HCT116 (cell line): ENCODE results near the gene IL4. TPM values are rescaled to one million over a fixed set of nuclear protein-coding genes. Genes with fewer than 3 reads are reported as not detected.

ENCODE experiments used
- ATAC-seq: fragments of 200-7000 bp; cut with Tn5 transposase; 2 replicates; pipeline ENCODE4 v1.9.1; 2020; ENCODE audit warnings: mild to moderate bottlenecking, moderate library complexity
- BruUV-seq: library from RNA; stranded (reverse); fragments of 400-500 nt; replicated peaks from 2 replicates; lab custom pipeline; 2021; lab: Mats Ljungman, UMichigan
- CTCF ChIA-PET: fragments of 300-600 bp; sonication (Branson Sonifier 250); formaldehyde crosslinking; loops from one replicate; lab custom pipeline; 2021; ENCODE audit warnings: antibody characterized with exemption; lab: Charles Lee
- POLR2A ChIA-PET: fragments of 300-600, 350-600 bp; sonication (Branson Sonifier 250); formaldehyde crosslinking; loops from one replicate; lab custom pipeline; 2021; ENCODE audit warnings: antibody characterized with exemption; lab: Charles Lee
- RAD21 ChIA-PET, 2 experiments: fragments of 300-600 bp; sonication (Branson Sonifier 250); formaldehyde crosslinking; loops; one replicate each; lab custom pipeline; 2023; ENCODE audit warnings: low total read pairs in 2 of 2; ENCODE audit not compliant: uncharacterized antibody in 2 of 2, unreplicated experiment in 2 of 2, low non-redundant PET in 1 of 2; lab: Charles Lee
- DNase-seq: peaks from one replicate; pipeline ENCODE4 v3.0.0-alpha.2; 2010; ENCODE audit warnings: low read depth, low spot score
- H2AFZ ChIP-seq: fragments of 200-600 bp; shearing (Covaris generic), sonication (generic); 2 replicates; pipeline ENCODE4 v1.6.1; 2017; ENCODE audit warnings: low read depth, mixed run types, mixed read lengths, antibody characterized with exemption, low read length; ENCODE audit not compliant: poor library complexity, severe bottlenecking
- H3K27ac ChIP-seq: 2 replicates; pipeline ENCODE4 v1.5.1; 2012; ENCODE audit warnings: low read depth, low read length
- H3K27me3 ChIP-seq: fragments of 200-600 bp; sonication (generic); 2 replicates; pipeline ENCODE4 v1.6.1; 2016; ENCODE audit warnings: mixed run types, low read length, mixed read lengths; ENCODE audit not compliant: insufficient read depth
- H3K36me3 ChIP-seq, 2 experiments: fragments of 200-500 bp in 1 of 2; fragments of 200-600 bp in 1 of 2; sonication (Bioruptor generic) in 1 of 2; sonication (generic) in 1 of 2; 2 replicates each; pipeline versions ENCODE4 v1.5.1 to v1.6.1; 2014 to 2016; ENCODE audit warnings: low read length in 2 of 2, inconsistent platforms in 1 of 2, mixed read lengths in 1 of 2, mixed run types in 1 of 2; ENCODE audit not compliant: insufficient read depth in 2 of 2, control insufficient read depth in 1 of 2
- H3K4me1 ChIP-seq, 2 experiments: fragments of 200-600 bp in 1 of 2; sonication (generic) in 1 of 2; 2 replicates each; pipeline versions ENCODE4 v1.5.1 to v1.6.1; 2012 to 2017; ENCODE audit warnings: low read length in 2 of 2, inconsistent platforms in 1 of 2, mild to moderate bottlenecking in 1 of 2, mixed read lengths in 1 of 2, mixed run types in 1 of 2, moderate library complexity in 1 of 2; ENCODE audit not compliant: insufficient read depth in 2 of 2, control insufficient read depth in 1 of 2
- H3K4me2 ChIP-seq: fragments of 200-600 bp; sonication (generic); 2 replicates; pipeline ENCODE4 v1.6.1; 2017; ENCODE audit warnings: mixed run types, low read length, mixed read lengths
- H3K4me3 ChIP-seq, 2 experiments: fragments of 200-600 bp in 1 of 2; sonication (generic) in 1 of 2; replicated peaks in 1 of 2; 2 replicates each; pipeline ENCODE4 v1.5.1; 2011 to 2016; ENCODE audit warnings: low read length in 2 of 2, control low read depth in 1 of 2, low read depth in 1 of 2, mild to moderate bottlenecking in 1 of 2, mixed read lengths in 1 of 2, mixed run types in 1 of 2
- H3K79me2 ChIP-seq: fragments of 200-600 bp; sonication (generic); 2 replicates; pipeline ENCODE4 v1.6.1; 2017; ENCODE audit warnings: mild to moderate bottlenecking, mixed run types, low read length, moderate library complexity, mixed read lengths; ENCODE audit not compliant: insufficient read depth
- H3K9ac ChIP-seq: fragments of 200-600 bp; sonication (generic); 2 replicates; pipeline ENCODE4 v1.6.1; 2016; ENCODE audit warnings: low read length, mixed read lengths
- H3K9me2 ChIP-seq: fragments of 200-600 bp; sonication (generic), shearing (Covaris generic); 2 replicates; pipeline ENCODE4 v1.6.1; 2017; ENCODE audit warnings: mixed run types, mild to moderate bottlenecking, moderate library complexity; ENCODE audit not compliant: insufficient read depth
- H3K9me3 ChIP-seq, 2 experiments: fragments of 200-500 bp in 1 of 2; fragments of 200-600 bp in 1 of 2; sonication (Bioruptor generic) in 1 of 2; sonication (generic) in 1 of 2; 2 replicates each; pipeline ENCODE4 v1.6.1; 2014 to 2017; ENCODE audit warnings: low read length in 2 of 2, mixed read lengths in 2 of 2, inconsistent platforms in 1 of 2, low read depth in 1 of 2, mild to moderate bottlenecking in 1 of 2, mixed run types in 1 of 2, moderate library complexity in 1 of 2; ENCODE audit not compliant: control insufficient read depth in 1 of 2, insufficient read depth in 1 of 2
- H4K20me1 ChIP-seq: fragments of 200-600 bp; sonication (generic), shearing (Covaris generic); 2 replicates; pipeline ENCODE4 v1.6.1; 2017; ENCODE audit warnings: mixed run types, mild to moderate bottlenecking, moderate library complexity; ENCODE audit not compliant: insufficient read depth
- ATF3 ChIP-seq: IDR thresholded peaks from 2 replicates; pipeline ENCODE4 v1.6.1; 2012
- CBX3 ChIP-seq: IDR thresholded peaks from 2 replicates; pipeline ENCODE4 v1.6.1; 2012; ENCODE audit warnings: low read depth
- CEBPB ChIP-seq: IDR thresholded peaks from 2 replicates; pipeline ENCODE4 v1.6.1; 2012; ENCODE audit warnings: low read depth
- EGR1 ChIP-seq: IDR thresholded peaks from 2 replicates; pipeline ENCODE4 v1.6.1; 2012; ENCODE audit warnings: low read depth
- EZH2 ChIP-seq: fragments of 200-600 bp; sonication (generic); IDR thresholded peaks from 2 replicates; pipeline ENCODE4 v1.6.1; 2017; ENCODE audit warnings: antibody characterized with exemption, mixed run types
- EZH2phosphoT487 ChIP-seq: fragments of 200-600 bp; IDR thresholded peaks from 2 replicates; pipeline ENCODE4 v1.6.1; 2018; ENCODE audit warnings: antibody characterized with exemption, borderline replicate concordance
- FOSL1 ChIP-seq: IDR thresholded peaks from 2 replicates; pipeline ENCODE4 v1.6.1; 2012; ENCODE audit warnings: low read depth
- POLR2A ChIP-seq: IDR thresholded peaks from 2 replicates; pipeline ENCODE4 v1.7.0; 2011; ENCODE audit warnings: borderline replicate concordance; ENCODE audit not compliant: insufficient read depth, insufficient read length; ENCODE audit errors: extremely low read depth
- POLR2AphosphoS5 ChIP-seq: IDR thresholded peaks from 2 replicates; pipeline ENCODE4 v1.6.1; 2011; ENCODE audit warnings: mild to moderate bottlenecking, low read depth, low read length, moderate library complexity
- SIN3A ChIP-seq: IDR thresholded peaks from 2 replicates; pipeline ENCODE4 v1.6.1; 2012; ENCODE audit warnings: low read depth
- SP1 ChIP-seq: IDR thresholded peaks from 2 replicates; pipeline ENCODE4 v1.6.1; 2012; ENCODE audit warnings: low read depth
- ZFX ChIP-seq: fragments of 450-650 bp; IDR thresholded peaks from 2 replicates; pipeline ENCODE4 v1.6.1; 2017
- ZNF274 ChIP-seq: fragments of 200-500 bp; sonication (Bioruptor generic); IDR thresholded peaks from 2 replicates; pipeline ENCODE4 v1.6.1; 2014; ENCODE audit warnings: mild to moderate bottlenecking, low read depth, low read length, inconsistent platforms
- intact Hi-C: fragments of 100-400 bp; cut with micrococcal nuclease; formaldehyde crosslinking; loops from 2 replicates; pipeline ENCODE4 v1.10.0; 2022
- total RNA-seq: library from RNA; stranded (reverse); gene quantifications from one replicate; pipeline ENCODE4 v1.2.1, GENCODE V29; 2021; ENCODE audit not compliant: unreplicated experiment
- TF ChIP-seq, protein P1 (sequence below): IDR thresholded peaks from 2 replicates; pipeline ENCODE4 v1.6.1; 2012; ENCODE audit warnings: low read depth
- TF ChIP-seq, protein P2 (sequence below), 3 experiments: fragments of 200-600 bp in 1 of 3; sonication (generic) in 1 of 3; IDR thresholded peaks in 2 of 3; conservative IDR thresholded peaks in 1 of 3; 2 replicates each; pipeline ENCODE4 v1.5.1; 2012 to 2017; ENCODE audit warnings: low read depth in 2 of 3, low read length in 2 of 3, antibody characterized with exemption in 1 of 3, borderline replicate concordance in 1 of 3, control low read depth in 1 of 3, mild to moderate bottlenecking in 1 of 3, mixed read lengths in 1 of 3, mixed run types in 1 of 3, moderate library complexity in 1 of 3; ENCODE audit not compliant: insufficient read depth in 1 of 3

Gene IL4
- total RNA-seq, 1 experiment from 2014 or later, result not detected

- TF ChIP-seq, protein P1, sequence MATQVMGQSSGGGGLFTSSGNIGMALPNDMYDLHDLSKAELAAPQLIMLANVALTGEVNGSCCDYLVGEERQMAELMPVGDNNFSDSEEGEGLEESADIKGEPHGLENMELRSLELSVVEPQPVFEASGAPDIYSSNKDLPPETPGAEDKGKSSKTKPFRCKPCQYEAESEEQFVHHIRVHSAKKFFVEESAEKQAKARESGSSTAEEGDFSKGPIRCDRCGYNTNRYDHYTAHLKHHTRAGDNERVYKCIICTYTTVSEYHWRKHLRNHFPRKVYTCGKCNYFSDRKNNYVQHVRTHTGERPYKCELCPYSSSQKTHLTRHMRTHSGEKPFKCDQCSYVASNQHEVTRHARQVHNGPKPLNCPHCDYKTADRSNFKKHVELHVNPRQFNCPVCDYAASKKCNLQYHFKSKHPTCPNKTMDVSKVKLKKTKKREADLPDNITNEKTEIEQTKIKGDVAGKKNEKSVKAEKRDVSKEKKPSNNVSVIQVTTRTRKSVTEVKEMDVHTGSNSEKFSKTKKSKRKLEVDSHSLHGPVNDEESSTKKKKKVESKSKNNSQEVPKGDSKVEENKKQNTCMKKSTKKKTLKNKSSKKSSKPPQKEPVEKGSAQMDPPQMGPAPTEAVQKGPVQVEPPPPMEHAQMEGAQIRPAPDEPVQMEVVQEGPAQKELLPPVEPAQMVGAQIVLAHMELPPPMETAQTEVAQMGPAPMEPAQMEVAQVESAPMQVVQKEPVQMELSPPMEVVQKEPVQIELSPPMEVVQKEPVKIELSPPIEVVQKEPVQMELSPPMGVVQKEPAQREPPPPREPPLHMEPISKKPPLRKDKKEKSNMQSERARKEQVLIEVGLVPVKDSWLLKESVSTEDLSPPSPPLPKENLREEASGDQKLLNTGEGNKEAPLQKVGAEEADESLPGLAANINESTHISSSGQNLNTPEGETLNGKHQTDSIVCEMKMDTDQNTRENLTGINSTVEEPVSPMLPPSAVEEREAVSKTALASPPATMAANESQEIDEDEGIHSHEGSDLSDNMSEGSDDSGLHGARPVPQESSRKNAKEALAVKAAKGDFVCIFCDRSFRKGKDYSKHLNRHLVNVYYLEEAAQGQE, result no peak
Observed at GRCh38 chr5:132667309-132667708, 6.5 kb upstream of the IL4 start (continued).

DNA sequence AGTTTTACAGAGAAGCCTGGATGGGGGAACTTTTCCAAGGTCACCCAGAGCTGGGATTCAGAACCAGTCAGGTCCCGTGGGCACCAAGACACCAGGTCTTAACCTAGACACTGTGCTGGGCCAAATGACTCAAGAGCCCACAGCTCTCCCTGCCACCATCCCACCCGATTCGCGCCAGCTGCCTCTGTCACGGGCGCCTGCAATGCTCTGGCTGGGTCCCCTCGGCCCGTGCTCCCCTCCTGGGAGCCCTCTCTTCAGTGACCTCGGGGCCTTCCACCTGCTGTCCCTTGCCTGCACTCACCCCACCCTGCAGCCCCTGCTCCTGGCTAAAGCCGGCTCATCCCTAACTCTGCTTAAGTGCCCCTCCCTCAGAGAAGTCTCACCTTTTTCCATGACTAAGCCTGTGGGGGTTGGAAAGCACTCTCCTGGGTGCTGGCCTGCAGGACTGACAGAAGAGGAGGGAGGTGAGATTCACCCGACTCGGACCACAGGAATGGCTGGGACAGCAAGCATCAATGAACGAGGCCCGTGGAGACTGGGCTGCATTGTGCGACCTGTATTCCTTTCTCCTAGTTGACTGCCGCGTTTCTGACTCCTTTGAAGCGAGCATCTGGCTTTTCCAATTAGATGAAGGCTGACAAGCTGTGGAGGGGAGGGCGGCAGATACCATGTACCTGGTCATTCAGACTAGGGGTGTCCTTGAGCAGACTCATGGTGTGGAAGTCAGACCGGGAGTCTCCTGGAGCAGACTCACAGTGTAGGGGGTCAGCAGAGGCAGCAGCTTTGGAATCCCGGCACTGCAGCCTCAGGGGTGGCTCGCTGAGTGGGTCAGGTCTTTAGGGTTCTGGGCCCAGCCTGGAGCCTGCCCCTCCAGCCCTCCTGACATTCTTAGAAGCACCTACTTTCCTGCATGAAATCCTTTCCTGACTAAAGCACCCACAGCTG is 5.8 kb upstream of the IL4 start:
- intact Hi-C loops, result no loop called here
- no peak for DNase-seq
- Histone ChIP-seq H3K4me3 (no peak overlapping the region), H3K79me2 (no peaks in the 10 kb centered on the region), H2AFZ (no peak overlapping the region), H3K36me3 (no peaks in the 10 kb centered on the region), H3K9ac (no peak overlapping the region), H3K9me2 (no peaks in the 10 kb centered on the region), H3K4me1 (peaks cover 0 to 13% of the 10 kb centered on the region in 2 experiments; a peak in 1 of 4 replicates), H3K4me2 (no peak overlapping the region), H3K9me3 (no peaks in the 10 kb centered on the region), H4K20me1 (no peaks in the 10 kb centered on the region), H3K27me3 (no peaks in the 10 kb centered on the region), H3K27ac (no peak overlapping the region)
- ChIA-PET RAD21 (no interaction called here), CTCF (no interaction called here), POLR2A (no interaction called here)
- 0 out of 2 replicates have a peak, but pooled peaks have one; percentile 10 for ATAC-seq
- no TSS peak for BruUV-seq
- TF ChIP-seq SIN3A (no peak), ZFX (no peak), ATF3 (no peak), POLR2AphosphoS5 (no peak), EGR1 (no peak), CBX3 (no peak), EZH2phosphoT487 (no peak), POLR2A (no peak), ZNF274 (no peak), SP1 (no peak), EZH2 (no peak), FOSL1 (no peak), CEBPB (no peak)
- TF ChIP-seq, protein P1, result no peak
- TF ChIP-seq, protein P2, sequence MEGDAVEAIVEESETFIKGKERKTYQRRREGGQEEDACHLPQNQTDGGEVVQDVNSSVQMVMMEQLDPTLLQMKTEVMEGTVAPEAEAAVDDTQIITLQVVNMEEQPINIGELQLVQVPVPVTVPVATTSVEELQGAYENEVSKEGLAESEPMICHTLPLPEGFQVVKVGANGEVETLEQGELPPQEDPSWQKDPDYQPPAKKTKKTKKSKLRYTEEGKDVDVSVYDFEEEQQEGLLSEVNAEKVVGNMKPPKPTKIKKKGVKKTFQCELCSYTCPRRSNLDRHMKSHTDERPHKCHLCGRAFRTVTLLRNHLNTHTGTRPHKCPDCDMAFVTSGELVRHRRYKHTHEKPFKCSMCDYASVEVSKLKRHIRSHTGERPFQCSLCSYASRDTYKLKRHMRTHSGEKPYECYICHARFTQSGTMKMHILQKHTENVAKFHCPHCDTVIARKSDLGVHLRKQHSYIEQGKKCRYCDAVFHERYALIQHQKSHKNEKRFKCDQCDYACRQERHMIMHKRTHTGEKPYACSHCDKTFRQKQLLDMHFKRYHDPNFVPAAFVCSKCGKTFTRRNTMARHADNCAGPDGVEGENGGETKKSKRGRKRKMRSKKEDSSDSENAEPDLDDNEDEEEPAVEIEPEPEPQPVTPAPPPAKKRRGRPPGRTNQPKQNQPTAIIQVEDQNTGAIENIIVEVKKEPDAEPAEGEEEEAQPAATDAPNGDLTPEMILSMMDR (IDR thresholded peaks at IDR 0.05 in 2 of 3, conservative IDR thresholded peaks at IDR 0.05 in 1 of 3; ENCODE audit: borderline replicate concordance in 1 of 3, insufficient read depth in 1 of 3, low read depth in 2 of 3, low read length in 2 of 3), result no peak
